Stimulated activated CD4-positive, alpha-beta T cell treated with anti-CD3 and anti-CD28 coated beads, Interleukin-1b, Interleukin-23, amount 100 ng/mL, for 1 hour (primary cell): ENCODE measurements around the gene NFATC2.

Experiments
- DNase-seq, 2 donors: peaks; one replicate each; pipeline ENCODE4 v3.0.0-alpha.2; 2020; ENCODE audit warnings: low read depth in 2 of 2

Gene NFATC2

GRCh38 chr20:51413857-51414256 is 128.7 kb downstream of the NFATC2 start:
- no peak for DNase-seq

DNA sequence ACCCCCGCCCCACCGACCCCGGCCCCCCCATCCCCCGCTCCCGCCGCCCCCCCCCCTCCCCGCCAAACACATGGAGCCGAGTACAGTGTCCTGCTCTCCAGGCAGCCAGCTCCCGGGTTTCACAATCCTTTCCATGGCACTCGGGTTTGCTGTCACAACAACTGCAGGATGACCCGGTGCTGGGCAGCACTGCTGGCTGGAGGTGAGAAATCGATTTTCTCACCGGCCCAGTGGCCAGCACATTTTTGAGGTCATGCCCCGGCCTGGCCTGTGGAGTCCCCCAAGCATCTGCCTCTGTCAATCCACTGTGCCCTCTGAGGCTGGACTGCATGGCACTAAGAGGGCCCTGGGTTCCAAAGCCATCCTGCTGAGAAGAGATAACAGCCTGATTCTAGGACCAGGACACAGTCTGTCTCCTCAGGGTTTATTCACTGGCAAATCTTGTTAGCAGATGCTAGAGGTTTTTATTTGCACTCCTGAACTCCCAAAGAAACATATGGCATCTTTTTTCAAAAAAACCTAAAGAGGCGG is 129.5 kb downstream of the NFATC2 start:
- DNase-seq, result no peak

DNA sequence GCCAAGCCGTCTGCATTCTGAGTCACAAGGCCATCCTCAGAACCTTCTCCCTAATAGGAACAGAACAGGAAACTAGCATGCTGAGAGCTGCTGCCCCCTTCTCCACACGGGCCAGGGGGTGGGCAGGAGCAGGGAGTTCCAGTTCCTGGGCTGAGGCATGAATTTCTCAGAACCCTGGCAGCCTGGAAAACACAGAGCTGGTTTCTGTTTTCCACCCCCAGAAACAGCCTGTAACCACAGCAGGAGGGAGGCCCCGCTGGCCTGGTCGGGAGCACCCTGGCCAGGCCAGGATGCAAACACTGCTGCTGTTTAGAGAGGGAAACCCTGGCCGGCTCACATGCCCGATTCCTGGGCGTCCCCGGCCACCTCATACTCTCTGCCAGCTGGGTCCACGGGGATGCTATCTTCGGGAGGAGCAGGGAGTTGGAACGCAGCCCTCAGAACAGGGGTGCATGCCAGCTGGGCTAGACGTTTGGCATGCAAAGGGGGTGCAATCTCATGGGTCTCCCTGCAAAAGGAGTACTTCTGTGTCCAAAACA is 130.1 kb downstream of the NFATC2 start:
- no peak for DNase-seq

DNA sequence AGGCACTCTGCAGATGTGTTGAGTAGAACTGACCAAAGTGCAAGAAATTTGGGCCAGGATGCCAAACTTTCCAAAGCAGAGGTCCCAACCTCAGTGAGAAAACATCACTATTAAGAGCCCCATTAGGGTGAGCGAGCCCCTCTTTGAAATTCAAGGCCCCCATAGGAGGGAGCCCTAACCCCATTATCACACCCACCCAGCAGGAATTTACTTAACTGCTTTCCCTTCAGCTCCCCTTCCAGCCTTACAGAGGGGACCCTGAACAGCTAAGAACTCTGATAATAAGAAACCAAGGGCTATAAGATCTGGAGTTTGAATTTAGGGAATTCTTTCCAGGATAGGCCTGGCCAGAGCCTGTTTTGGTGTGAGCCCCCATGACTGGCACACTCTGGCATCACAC is 130.6 kb downstream of the NFATC2 start:
- no peak for DNase-seq

GRCh38 chr20:51410586-51411325 is 131.8 kb downstream of the NFATC2 start:
- no peak for DNase-seq

GRCh38 chr20:51409192-51409880 is 133.2 kb downstream of the NFATC2 start:
- no peak for DNase-seq

- peak; percentile 41 to 74 for DNase-seq
Measured at GRCh38 chr20:51404297-51405060, 138.0 kb downstream of the NFATC2 start.

DNA sequence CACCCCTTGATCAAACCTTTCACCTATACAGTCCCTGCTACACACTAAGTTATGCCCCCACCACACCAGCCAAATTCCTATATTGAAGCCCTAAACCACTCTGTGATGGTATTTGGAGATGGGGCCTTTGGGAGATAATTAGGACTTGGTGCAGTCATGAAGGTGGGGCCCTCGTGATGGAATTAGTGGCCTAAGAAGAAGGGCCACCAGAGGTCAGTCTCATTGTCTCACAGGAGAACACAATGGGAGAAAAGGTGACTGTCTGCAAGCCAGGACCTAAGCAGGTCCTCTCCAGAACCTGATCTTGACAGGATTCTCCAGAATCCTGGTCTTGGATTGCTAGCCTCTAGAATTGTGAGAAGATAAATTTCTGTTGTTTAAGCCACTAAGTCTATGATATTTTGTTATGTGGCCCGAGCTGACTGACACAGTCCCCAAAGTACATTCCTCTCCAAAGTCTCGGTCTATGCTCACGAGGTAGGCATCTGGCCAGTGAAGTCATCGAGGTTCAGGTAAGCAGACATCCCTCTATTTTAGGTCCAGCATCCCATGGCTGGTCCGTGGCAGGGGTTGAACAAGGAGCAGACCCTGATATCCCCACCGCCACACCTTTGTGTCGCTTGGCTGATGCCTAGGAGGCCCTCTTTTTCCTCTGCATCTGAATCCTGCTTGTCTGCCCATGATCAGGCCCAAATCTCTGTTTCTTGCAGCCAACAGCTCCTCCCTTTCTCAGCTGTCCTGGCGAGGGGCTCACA is 138.9 kb downstream of the NFATC2 start:
- no peak for DNase-seq

- peak in 1 of 2 donors; percentile 22 for DNase-seq
Measured at GRCh38 chr20:51402201-51402600, 140.3 kb downstream of the NFATC2 start.

- no peak for DNase-seq
Measured at GRCh38 chr20:51401496-51401895, 141.0 kb downstream of the NFATC2 start.

- peak; percentile 35 to 39 for DNase-seq
Measured at GRCh38 chr20:51400051-51400926, 142.2 kb downstream of the NFATC2 start.

DNA sequence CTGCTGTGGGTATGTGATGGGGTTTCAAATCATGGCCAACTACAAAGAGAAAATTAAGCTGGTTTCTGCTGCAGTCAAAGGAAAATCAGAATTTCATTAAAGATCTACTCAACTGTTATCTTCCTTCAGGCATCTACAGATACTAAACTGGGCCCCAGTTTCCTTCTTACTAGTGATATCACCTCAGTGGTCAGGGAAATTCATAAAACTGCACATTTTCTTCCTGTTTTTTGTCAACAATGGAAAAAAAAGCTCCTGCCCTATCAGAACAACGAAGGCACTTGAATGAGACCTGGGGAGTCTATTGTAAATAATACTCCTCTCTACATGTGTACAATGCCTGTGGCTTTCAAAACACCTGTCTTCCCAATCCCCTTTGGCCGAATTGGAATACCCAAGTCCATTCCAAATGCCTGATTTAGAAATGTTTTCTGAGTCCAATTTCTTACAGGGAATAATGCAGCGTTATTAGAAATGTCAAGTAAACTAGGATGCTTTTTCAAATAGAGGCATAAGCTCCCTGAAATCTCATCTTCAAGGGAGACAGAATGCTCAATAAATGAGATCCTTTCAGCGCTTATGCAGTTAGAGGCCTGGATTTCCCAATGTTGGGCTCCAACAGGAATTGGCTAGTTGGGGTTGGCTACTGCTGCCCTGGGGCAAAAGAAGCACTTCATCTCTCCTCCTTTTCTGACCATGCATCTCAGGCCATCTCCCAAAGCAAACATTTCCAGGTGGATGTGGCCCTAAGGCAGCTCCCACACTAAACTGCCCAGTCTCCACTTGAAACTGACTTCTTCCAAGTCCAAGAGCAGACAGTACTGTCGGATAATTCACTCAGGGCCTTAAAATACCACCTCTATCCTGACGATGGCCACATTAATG is 143.3 kb downstream of the NFATC2 start:
- DNase-seq, result no peak

GRCh38 chr20:51398552-51398951 is 144.0 kb downstream of the NFATC2 start:
- DNase-seq, result no peak

- no peak for DNase-seq
Measured at GRCh38 chr20:51398083-51398482, 144.4 kb downstream of the NFATC2 start.

DNA sequence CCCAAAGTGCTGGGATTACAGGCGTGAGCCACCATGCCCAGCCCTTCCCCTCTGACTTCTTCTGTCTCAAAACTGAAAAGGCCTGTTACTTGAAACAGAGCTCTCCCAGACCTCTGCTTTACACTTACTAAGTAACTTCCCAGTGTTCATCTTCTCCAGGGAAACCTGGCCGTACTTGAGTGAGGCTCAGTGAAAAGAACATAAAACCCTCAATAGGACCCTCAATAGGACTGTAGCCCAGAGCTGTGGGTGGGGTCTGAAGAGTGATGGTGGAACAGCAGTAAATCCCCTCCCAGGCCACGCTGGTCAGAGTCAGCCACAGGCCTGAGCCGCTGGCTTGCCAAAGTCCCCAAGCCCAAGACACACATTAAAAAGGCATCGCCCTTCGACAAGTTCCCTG is 145.4 kb downstream of the NFATC2 start:
- DNase-seq, result no peak

- DNase-seq, result no peak
Measured at GRCh38 chr20:51396365-51396909, 146.1 kb downstream of the NFATC2 start.

GRCh38 chr20:51394706-51395105 is 147.8 kb downstream of the NFATC2 start:
- no peak for DNase-seq

DNA sequence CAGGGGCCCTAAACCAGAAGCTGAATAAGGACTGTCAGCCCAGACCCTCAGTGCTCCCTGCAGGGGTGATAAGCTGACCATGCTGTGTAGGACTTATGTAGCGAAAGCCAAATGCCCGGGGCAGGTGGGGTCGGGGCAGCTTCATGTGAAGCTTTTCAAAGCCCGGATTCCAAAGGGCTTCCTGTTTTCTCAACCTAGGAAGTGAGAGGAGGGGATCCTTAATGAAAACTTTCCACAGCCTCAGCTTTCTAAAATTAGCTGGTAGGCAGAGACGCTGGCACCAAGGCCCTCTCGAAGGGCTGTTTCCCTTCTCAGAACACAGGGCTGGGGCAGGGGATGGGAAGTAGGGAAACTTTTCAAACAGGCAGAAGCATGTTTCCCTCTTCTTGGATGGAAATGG is 148.9 kb downstream of the NFATC2 start:
- DNase-seq, result no peak

DNA sequence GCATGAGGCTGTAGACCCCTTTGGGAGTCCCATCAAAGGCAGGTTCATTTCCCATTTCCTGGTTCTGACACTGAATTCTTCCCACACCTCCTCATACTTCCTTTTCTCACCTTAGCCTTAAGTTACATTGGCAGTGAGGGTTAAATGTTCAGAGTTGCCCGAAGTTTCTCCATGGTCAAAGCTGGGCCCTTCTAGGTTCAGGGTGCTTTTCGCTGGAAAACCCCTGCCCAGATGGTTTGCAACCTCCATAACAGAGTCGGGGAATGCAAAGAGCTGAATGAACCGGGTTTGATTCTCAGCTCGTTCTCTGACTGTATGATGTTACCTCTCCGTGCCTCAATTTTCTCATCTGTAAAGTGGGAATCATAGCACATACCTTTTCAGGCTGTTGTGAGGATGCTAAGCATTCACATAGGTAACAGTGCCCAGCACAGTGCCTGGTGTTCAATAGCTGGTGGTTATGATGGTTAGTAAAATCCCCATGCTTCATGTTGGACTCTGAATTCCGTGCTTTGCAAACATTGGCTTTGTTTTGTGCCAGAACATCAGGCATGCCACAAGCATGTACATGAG is 149.8 kb downstream of the NFATC2 start:
- DNase-seq, result no peak
